ENCODE data around the gene TMEM176B.

GRCh38 chr7:150848111-150848510 is 47.9 kb upstream of the TMEM176B start:
- TF ChIP-seq CTCF (conservative IDR thresholded peaks at IDR 0.05; ENCODE audit: low read length) (no peak), EZH2phosphoT487 (IDR thresholded peaks at IDR 0.05; ENCODE audit: borderline replicate concordance, low read depth, low read length) (no peak)

All from OCI-LY7 (cell line).